ENCODE results near the gene SH3RF1.

SH3RF1 gene

DNA sequence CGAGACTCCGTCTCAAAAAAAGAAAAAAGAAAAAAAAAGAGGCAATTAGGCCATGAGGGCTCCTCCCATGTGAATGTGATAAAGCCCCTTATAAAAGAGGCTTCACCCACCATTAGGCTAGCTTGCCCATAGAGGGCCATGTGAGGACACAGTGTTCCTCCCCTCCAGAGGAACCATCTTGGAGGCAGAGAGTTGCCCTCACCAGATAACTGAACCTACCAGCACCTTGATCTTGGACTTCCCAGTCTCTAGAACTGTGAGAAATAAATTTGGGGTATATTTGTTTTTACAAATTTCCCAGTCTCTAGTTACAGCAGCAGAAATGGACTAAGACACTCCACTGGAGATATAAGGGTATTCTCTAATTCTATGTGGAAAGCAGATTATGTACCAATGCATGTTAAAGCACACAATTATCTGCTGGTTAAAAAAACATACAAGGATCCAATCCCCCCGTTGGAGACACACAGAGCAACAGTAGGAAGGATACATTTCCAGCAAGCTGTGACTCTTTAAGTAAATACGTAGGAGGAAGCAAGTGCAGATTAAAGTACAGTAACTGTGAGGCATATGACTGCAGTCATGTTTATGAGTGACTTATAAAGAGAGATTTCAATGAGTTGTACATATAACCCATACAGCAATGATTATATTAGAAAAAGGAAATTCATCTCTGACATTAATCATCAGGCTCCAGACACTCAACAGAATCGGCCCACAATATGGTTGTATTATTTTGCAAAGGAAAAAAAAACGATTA, 21.4 kb downstream of the SH3RF1 start:
- peak overlapping the region; percentile 74 for H3K27ac ChIP-seq
- no peaks in the 10 kb centered on the region for H3K36me3 ChIP-seq (replicated peaks)
- TF ChIP-seq, protein P1, sequence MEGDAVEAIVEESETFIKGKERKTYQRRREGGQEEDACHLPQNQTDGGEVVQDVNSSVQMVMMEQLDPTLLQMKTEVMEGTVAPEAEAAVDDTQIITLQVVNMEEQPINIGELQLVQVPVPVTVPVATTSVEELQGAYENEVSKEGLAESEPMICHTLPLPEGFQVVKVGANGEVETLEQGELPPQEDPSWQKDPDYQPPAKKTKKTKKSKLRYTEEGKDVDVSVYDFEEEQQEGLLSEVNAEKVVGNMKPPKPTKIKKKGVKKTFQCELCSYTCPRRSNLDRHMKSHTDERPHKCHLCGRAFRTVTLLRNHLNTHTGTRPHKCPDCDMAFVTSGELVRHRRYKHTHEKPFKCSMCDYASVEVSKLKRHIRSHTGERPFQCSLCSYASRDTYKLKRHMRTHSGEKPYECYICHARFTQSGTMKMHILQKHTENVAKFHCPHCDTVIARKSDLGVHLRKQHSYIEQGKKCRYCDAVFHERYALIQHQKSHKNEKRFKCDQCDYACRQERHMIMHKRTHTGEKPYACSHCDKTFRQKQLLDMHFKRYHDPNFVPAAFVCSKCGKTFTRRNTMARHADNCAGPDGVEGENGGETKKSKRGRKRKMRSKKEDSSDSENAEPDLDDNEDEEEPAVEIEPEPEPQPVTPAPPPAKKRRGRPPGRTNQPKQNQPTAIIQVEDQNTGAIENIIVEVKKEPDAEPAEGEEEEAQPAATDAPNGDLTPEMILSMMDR (IDR thresholded peaks at IDR 0.05; ENCODE audit: low read depth, low read length, missing control alignments) = no peak
- DNase-seq = peak; percentile 70
- H3K4me3 ChIP-seq (ENCODE audit: low read depth, low read length) = no peak overlapping the region
- in situ Hi-C loops (cut with HindIII; ENCODE audit: low pct_ligation_motif_present, low sequenced_read_pairs) = no loop called here
- no peaks in the 10 kb centered on the region for H3K27me3 ChIP-seq (replicated peaks)

GRCh38 chr4:169248645-169249044, 22.1 kb downstream of the SH3RF1 start:
- no peak overlapping the region for H3K27ac ChIP-seq
- H3K27me3 ChIP-seq (replicated peaks) = no peaks in the 10 kb centered on the region
- TF ChIP-seq, protein P1 (IDR thresholded peaks at IDR 0.05; ENCODE audit: low read depth, low read length, missing control alignments) = no peak
- DNase-seq = no peak
- in situ Hi-C loops (cut with HindIII; ENCODE audit: low pct_ligation_motif_present, low sequenced_read_pairs) = no loop called here
- H3K36me3 ChIP-seq (replicated peaks) = no peaks in the 10 kb centered on the region
- H3K4me3 ChIP-seq (ENCODE audit: low read depth, low read length) = no peak overlapping the region

- no peak overlapping the region for H3K4me3 ChIP-seq (ENCODE audit: low read depth, low read length)
- H3K36me3 ChIP-seq (replicated peaks) = no peaks in the 10 kb centered on the region
- DNase-seq = no peak
- H3K27me3 ChIP-seq (replicated peaks) = no peaks in the 10 kb centered on the region
- no peak overlapping the region for H3K27ac ChIP-seq
- TF ChIP-seq, protein P1 (IDR thresholded peaks at IDR 0.05; ENCODE audit: low read depth, low read length, missing control alignments) = no peak
- in situ Hi-C loops (cut with HindIII; ENCODE audit: low pct_ligation_motif_present, low sequenced_read_pairs) = no loop called here
Measured at GRCh38 chr4:169246957-169247396, 23.8 kb downstream of the SH3RF1 start.

DNA sequence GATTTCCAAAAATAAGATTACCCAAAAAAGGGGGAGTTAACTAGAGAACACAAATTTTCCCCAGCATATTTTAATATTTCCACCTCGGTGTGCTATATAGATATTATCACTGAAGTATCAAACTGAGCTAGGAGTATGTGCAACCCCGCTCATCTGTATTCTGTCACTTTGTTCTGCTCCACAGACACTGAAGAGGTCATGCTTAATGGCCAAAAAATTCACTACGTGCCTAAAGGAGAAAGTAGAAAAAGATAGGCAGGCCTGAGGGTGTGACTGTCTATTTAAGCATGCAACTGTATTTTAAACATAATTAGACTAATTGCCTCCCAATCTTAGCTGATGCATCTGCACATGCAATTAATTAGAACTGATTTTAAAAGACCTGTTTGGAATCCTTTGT, 24.5 kb downstream of the SH3RF1 start:
- TF ChIP-seq, protein P1 (IDR thresholded peaks at IDR 0.05; ENCODE audit: low read depth, low read length, missing control alignments) = no peak

DNA sequence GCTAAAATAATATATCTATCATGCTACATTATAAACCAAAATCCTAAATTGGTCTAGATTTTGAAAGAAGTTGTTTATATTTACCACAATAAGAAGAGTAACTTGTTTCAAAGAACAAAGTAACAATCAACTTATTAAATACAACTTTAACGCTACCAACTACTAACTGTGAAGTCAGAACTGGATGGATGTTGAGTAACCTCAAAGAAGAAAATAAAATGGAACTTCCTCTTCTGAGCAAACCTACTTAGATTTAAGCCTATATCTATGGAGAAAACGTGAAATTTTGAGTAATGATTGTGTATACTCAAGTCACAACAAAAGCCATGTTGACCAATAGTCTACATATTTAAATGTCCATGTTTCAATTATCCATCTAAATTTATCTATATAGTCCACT, 25.7 kb downstream of the SH3RF1 start:
- DNase-seq = no peak
- Histone ChIP-seq H3K4me3 (ENCODE audit: low read depth, low read length) (no peak overlapping the region), H3K27ac (no peak overlapping the region), H3K27me3 (replicated peaks) (no peaks in the 10 kb centered on the region), H3K36me3 (replicated peaks) (no peaks in the 10 kb centered on the region)
- TF ChIP-seq, protein P1 (IDR thresholded peaks at IDR 0.05; ENCODE audit: low read depth, low read length, missing control alignments) = no peak
- in situ Hi-C loops (cut with HindIII; ENCODE audit: low pct_ligation_motif_present, low sequenced_read_pairs) = no loop called here

More for the DNA sequence above, 24.5 kb downstream of the SH3RF1 start:
- Histone ChIP-seq H3K4me3 (ENCODE audit: low read depth, low read length) (no peak overlapping the region), H3K27me3 (replicated peaks) (no peaks in the 10 kb centered on the region), H3K27ac (no peak overlapping the region), H3K36me3 (replicated peaks) (no peaks in the 10 kb centered on the region)
- DNase-seq = no peak
- in situ Hi-C loops (cut with HindIII; ENCODE audit: low pct_ligation_motif_present, low sequenced_read_pairs) = no loop called here

Data from brain microvascular endothelial cell (primary cell).